HG02623 (cell line): ENCODE results near the gene GPSM3.
"Not testable (repeated sequence)": the region's sequence is repeated elsewhere in the genome, so short reads cannot be mapped to it uniquely, and the experiment has no call there.

ENCODE experiments used
- ATAC-seq: cut with Tn5 transposase; IDR thresholded peaks from one replicate; pipeline ENCODE4 v1.9.1; 2021; ENCODE audit warnings: moderate library complexity; ENCODE audit not compliant: unreplicated experiment

Gene GPSM3, protein sequence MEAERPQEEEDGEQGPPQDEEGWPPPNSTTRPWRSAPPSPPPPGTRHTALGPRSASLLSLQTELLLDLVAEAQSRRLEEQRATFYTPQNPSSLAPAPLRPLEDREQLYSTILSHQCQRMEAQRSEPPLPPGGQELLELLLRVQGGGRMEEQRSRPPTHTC

DNA sequence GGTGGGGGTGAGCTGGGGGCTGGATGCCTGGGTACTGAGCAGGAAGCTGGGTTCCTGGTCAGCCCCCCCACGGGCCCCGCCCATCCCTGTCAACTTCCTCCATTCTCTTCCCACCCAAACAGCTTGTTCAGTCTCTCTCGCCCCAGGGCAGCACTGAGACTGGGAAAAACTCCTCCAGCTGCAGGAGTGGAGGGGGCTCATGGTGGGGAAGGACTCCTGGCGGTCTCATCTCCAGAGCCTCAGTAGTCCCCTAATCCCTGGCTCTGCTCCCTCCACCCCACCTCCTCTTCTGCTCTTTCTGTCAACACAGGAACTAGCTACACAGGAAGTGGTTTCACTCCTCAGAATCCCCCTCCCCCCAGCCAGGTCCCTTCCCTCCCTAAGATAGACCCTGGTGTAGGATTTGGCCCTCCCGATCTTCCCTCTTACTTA lies at the start of gene GPSM3:
Gene GPSM3, minus strand, starts transcription at position 36 of the 432 bp plus-strand sequence. CDS start 130 bp downstream, outside the sequence.
- ATAC-seq: no peak

DNA sequence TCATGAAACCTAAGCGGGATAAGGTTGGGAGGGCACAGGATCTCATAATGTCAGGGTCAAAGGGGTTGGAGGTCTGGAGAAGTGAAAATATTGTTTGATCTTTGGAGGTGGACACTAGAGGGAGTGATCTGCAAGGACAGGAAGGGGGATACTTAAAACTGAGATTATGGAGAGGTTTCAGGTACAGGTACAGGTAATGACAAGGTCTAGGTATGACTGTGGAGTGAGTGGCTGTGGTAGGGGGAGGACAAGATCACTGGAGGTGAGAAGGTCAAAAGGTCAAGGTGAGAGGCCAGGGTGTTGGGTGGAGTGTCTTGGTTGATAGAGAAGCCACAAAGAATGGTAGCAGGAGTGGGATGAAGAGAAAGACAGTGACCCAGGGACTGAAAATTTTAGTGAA lies 48.2 kb upstream of the GPSM3 start:
- no peak for ATAC-seq

DNA sequence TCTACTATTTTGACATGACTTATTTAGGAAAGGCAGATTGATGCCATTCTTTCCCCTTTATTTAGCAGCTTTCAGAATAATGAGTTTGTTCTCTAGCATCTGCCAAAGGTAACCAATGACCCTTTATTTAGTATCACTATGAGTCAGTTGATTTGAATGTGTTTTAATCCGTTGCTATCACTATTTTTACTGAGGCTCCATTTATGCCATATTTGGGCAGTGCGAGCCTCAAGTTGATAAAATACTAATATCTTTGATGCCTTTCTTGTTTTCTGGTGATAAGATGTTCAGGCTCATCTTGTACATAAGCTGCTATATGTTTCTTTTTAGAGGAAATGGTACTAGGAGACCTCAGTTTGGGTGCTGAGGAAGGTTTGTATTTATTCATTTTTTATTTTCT lies 47.0 kb upstream of the GPSM3 start:
- ATAC-seq: no peak

DNA sequence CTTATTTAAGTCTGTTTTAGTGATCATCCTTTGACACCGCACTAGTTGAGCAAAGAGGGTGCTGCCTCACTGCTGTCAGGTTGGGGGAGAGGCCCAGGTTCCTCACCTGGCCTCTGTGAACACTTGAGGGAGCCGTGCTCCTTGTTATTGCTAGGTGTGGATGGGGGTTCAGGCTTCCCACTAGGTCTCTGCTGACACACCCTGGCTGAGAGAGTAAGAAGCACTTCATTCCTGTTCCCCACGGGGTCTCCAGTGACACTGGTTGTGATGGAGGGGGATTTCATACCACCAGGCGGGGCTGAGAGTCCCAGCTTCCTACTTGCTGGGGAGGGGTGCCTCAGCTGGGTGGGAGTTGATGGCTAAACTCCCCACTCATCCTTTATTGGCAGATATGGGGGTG lies 42.5 kb upstream of the GPSM3 start:
- no peak for ATAC-seq

DNA sequence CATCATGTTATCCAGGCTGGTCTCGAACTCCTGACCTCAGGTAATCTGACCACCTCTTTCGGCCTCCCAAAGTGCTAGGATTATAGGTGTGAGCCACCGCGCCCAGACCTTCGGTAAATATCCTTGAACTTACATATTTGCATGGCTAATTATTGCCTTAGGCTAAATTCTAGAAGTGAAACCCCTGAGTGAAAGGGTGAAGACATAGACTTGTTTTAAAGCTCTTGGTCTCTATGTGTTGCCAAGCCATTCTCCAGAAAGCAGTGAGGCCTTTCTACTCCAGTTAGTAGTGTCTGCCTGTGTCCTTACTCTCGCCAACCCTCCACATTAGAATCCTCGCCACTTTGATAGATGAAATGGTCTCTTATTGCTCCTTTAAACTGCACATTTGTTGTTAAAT lies 34.0 kb upstream of the GPSM3 start:
- ATAC-seq: no peak

DNA sequence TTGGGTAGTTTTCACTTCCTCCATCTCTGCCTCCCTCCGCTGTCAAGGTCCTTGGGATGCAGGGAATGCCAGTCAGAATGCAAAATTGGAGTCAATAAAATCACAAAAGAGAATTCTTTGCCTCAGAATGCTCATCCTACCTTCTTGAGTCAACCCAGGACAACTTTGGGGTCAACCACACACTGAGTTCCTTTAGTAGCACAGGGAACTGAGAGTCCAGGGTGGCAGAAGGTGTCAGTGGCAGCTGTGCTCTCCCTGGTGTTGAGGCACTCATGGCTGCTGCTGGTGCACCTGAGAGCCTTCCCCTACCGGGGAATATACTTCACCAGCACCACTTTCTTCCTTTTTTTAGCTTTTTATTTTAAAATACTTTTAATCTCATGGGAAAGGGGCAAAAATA lies 32.3 kb upstream of the GPSM3 start:
- ATAC-seq: no peak

DNA sequence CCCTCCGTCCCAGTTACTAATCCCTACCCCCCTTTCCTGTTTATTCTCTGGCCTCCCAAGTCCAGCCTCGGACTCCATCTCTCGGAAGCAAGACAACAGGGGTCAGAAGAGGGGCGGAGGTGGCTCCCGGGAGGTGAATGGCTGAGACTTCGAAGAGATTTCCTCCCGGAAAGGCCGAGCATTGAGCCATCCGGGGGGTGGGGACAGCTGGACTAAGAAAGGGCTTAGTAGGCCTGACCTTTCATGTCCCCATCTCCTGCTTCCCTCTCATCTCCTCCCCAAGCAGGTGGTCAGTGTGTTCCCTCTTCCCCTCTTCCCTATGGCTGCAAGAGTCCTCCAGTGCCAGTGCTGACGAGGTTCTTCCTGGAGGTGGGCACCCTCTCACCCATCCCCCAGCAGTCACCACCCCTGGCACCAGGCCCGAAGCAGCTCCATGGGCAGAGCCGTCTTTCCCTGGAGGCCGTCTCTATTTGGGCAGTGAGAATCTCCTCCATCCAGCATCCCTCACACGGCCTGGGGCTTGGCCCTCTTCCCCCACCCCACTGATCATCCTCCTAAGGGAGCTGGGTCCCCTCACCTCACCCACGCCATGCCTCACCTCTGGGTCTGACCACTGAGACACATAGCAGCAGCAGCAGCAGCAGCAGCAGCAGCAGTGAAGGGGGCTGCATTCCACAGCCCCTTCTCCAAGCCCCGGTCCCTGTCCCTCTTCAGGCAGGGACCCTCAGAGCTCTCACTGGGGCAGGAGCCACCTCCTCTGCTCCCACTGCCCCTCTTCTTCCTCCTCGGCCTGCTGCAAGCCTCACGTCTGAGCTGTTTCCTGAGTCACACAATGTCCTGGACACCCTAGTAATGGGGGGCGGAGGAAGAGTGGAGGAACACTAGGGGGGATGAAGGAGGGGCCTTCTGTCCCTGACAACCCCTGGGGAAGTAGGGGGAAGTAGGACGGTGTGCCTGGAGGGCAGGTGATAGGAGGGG lies 31.1 kb upstream of the GPSM3 start, which contains the start of gene NOTCH4:
Gene NOTCH4, minus strand, starts transcription at position 810 of the 978 bp plus-strand sequence. Its CDS starts 139 bp downstream, at position 671.
- no peak for ATAC-seq

DNA sequence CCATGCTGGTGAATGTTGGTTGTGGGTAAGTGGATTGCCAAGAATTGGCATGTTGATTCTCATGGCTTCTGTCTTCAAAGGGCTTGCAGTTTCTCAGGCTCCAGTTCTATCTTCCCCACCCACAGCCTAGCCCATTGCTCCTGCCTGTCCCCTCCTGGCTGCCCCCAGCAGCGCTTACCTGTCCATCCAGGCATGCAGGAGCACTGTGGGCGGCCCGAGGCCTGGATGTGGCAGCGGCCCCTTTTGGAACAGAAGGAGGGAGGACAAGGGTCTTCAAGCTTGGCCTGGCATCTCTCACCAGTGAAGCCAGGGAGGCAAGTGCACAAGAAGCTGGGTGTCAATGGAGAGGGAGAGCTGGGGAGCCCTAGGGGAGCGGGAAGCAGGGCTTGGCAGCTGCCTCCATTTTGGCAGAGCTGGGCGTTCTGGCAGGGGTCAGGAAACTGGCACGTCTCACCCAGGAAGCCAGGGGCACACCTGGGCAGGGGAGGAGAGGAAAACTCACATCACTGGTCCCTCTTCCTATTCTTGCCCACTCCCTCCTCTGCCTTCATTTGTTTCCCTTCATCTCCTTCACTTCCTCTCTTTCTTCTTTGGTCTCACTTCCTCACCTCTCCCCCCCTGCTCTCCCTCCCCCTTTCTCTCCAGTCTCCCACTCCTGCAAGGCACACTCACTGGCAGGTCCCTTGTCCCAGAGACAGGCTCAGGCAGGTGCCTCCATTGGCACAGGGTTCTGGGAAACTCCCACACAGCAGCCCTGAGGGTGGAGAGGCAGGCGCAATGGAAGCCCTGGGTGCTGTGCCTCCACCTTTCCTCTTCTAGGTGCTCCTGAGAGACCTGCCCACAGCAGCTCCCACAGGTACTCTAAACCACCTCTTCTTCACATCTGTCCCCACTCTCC lies 30.1 kb upstream of the GPSM3 start:
- no peak for ATAC-seq

DNA sequence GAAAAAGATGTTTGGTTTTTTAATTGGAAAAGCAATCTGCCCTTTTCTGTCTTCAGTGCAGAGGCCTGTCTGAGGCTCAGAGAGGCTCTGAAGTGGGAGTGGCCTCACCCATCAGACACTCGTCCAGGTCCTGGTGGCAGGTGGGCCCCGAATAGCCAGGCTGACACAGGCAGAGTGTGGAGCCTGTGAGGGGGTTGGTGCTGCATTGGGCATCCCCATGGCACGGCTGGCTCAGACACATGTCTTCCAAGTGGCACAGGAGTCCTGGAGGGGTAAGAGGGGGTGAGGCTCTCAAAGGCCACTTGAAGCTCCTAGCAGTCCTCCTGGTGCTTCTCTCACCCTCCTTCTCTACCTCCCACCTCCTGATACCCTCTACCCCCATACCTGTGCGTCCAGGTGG lies 27.6 kb upstream of the GPSM3 start:
- ATAC-seq: no peak

DNA sequence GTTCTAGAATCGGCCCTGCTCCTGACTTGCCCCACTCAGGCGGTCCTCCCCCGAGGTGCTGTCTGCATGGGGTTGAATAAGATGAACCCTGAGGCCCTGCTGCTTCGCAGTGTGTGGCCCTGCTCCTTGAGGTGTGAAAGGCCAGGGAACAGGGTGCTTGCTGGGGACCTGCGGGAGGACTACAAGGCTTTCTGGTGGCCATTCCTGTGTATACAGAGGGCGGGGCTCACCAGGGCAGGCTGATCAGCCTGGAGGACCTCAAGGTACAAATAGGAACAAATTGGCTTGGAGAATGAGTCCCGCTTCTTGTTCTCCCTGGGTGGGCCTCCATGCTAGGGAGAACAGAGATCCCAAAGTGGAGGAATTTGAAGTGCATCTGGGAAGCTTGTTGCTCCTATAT lies 25.7 kb upstream of the GPSM3 start:
- ATAC-seq: no peak

DNA sequence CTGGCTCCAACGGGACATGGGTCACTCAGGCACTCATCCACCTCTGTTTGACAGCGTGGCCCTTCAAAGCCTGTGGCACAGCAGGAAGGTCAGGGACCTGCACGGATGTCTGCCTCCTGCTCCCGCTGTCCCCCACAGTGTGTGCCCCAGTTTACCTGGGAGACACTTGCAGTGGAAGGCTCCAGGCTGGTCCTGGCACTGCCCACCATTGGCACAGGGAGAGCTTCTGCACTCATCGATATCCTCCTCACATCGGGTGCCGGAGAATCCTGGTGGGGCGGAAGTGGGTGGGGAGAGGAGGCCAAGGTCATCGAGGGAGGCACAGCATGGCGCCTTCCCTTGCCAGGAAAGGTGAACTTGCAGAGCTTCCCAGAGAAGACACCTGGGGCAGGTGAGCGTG lies 24.6 kb upstream of the GPSM3 start:
- no peak for ATAC-seq

DNA sequence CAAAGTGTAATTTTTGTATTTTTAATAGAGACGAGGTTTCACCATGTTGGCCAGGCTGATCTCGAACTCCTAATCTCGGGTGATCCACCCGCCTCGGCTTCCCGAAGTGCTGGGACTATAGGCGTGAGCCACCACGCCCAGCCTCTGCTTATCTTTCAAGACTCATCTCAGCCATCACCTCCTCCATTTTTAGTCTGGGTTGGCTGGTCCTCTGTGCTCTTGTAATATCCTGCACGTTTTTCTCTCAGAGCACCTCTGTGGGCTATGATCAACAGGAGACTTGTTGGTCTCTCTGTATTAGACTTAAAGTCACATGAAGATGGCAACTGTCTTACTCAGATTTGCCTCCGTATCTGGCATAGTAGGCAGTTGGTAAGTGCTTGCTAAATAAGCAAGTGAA lies 23.8 kb upstream of the GPSM3 start:
- ATAC-seq: no peak

DNA sequence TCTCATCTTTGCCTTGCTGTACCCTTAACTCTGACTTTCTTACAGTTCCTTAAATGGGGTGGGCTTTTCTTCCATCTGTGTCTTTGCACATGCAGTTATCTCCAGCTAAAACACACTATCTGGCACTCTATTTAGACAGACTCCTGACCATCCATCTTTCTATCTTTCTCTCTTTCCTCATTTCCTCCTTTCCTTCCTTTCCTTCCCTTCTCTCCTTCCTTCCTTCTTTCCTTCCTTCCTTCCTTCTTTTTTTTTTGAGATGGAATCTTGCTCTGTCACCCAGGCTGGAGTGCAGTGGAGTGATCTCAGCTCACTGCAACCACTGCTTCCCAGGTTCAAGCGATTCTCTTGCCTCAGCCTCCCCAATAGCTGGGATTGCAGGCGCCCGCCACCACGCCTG lies 23.2 kb upstream of the GPSM3 start:
- no peak for ATAC-seq

DNA sequence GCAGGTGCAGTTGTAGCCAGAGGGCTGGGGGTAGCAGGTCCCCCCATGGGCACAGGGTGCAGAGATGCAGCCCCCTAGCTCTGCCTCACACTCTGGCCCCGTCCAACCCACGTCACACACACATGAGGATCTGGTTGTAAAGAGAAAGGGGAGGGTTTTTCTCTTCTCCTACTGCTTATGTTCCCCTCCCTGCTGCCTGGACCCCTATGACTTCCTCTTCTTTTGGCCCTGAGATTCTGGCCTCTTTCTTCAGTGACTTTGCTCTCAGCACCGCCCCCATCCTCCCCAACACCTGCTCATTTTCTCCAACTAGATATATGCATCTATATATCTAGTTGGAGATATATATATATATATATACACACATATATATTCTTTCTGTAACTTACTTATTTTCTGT lies 21.7 kb upstream of the GPSM3 start:
- ATAC-seq: no peak

DNA sequence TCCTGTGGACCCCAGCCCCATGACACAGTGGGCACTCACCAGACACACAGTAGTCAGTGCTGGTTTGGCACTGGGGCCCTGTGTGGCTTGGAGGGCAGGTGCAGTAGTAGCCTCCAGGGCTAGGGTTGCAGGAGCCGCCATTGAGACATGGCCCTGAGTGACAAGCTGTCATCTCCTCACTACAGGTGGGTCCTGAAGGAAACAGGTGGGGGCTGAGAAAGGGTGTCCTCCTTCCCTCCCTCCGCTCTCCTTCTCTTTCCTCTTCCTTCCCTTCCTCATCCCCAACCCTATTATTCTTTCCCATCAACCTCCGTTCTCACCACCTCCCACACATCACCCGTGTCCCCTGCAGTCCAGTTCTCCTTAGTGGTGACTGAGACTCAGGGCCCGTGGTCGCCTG lies 21.2 kb upstream of the GPSM3 start:
- no peak for ATAC-seq

DNA sequence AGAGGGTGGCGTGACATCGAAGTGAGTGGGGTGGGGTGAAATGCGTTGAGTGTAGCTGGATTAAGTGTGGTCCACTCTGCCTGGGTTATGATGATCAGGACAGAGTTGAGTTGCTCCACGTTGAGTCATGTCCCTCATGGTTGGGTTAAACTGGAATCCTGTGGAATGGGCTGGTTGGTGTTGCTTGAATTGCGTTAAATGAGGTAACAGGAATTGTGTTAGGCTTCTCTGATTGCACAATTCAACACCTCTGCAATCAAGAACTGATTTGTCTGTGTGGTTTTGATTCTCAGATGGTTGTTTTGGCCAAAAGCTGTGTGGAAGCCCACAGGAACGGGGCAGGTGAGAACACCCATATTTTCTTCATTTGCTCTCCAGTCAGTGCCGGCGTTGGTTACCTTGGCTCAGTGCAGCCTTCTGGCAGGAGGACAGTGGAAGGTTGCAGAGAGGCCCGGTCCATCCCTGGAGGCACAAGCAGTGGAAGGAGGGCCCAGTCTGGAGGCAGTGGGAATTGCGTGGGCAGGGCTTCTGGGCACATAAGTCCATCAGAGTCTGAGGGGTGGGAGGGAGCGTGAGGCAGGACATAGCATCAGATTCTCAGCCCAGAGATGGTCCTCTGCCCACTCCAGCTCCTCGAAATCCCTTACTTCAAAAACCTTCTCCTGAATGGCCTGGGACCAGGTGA lies 19.8 kb upstream of the GPSM3 start:
- no peak for ATAC-seq

DNA sequence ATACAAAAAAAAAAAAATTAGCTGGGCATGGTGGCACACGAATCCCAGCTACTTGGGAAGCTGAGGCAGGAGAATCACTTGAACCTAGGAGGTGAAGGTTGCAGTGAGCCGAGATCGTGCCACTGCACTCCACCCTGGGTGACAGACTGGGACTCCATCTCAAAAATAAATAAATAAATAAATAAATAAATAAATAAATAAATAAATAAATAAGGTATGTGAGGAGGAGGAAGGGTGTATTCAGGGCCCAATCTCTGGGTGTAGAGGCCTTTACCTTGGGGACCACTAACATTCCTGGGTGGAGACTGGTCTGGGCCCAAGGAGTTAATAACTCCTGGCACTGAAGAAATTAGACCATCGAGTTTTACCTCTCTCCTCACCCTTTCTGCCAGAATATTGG lies 19.0 kb upstream of the GPSM3 start:
- not testable (repeated sequence) for ATAC-seq

DNA sequence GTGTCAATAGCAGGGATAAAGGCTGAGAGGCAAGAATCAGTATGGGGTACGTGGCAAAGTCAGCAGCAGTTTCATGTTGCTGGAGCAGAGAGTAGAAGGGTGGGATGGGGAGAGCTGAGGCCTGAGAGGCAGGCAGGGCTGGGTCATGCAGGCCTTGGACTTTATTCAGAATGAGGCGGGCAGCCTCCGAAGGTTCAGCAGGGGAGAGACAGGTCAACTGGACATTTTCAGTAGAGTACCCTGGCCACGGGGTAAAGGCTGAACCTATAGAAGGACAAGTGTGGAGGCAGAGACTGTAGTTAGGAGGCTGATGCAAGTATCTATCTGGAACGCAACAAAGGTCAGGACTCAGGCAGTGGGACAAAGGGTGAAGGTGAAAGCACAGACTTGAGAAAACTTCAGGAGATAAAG lies 17.8 kb upstream of the GPSM3 start:
- no peak for ATAC-seq

DNA sequence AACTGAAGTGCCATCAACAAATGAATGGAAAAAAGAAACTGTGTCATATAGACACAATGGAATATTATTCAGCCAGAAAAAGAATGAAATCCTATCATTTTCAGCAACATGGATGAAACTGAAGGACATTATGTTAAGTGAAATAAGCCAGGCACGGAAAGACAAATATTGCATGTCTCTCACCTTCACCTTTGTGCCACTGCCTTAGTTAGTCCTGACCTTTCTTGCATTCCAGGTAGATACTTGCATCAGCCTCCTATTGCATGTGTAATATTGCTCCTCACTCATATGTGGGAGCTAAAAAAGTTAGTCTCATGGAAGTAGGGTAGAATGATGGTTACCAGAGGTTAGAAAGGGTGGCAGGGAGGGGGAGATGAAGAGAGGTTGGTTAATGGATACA lies 16.6 kb upstream of the GPSM3 start:
- no peak for ATAC-seq

DNA sequence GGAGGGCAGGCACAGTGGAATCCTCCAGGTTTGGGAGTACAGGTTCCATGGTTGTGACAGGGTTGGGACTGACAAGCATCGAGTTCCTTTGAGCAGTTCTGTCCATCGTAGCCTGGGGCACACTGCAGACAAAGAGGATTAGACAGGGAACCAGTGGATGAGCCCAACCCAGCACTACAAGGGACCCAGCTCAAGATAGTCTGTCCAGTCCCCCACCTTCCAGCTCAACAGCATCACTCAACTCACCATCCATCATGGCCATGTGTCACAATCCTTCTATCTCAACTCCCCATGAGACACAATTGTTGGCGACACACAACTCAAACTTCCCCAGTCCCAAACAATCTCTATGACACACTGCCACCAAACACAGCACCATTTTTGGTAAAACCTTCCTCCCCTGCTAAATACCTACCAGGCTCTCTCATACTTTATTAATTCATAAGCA lies 11.8 kb upstream of the GPSM3 start:
- no peak for ATAC-seq
